Gastroesophageal sphincter (tissue), 4 donors: ENCODE measurements around the gene HNF4A. TPM values are rescaled to one million over a fixed set of nuclear protein-coding genes. Genes with fewer than 3 reads are reported as not detected.
"Not testable (repeated sequence)": the region's sequence is repeated elsewhere in the genome, so short reads cannot be mapped to it uniquely, and the experiment has no call there.

Experiments
- ATAC-seq: fragments of 150-250 bp; one replicate; pipeline ENCODE4 v1.9.1; 2016; ENCODE audit warnings: mild to moderate bottlenecking, moderate library complexity
- H3K27ac ChIP-seq, 4 donors: fragments of 200-600 bp; sonication (generic) in 3 of 4; 1 replicate in 3 of 4; 2 replicates in 1 of 4; pipeline ENCODE4 v1.5.1; 2016 to 2019
- H3K27me3 ChIP-seq: fragments of 200-600 bp; sonication (generic); one replicate; pipeline ENCODE4 v1.5.1; 2019
- H3K36me3 ChIP-seq, 2 donors: fragments of 200-600 bp; sonication (generic); one replicate each; pipeline ENCODE4 v1.5.1; 2019; ENCODE audit warnings: control low read depth in 1 of 2
- H3K4me1 ChIP-seq, 3 donors: fragments of 200-600 bp; sonication (generic); 1 replicate in 2 of 3; 2 replicates in 1 of 3; pipeline ENCODE4 v1.5.1; 2016 to 2019; ENCODE audit warnings: control low read depth in 2 of 3
- H3K4me3 ChIP-seq, 2 donors: fragments of 200-600 bp; sonication (generic); one replicate each; pipeline ENCODE4 v1.5.1; 2019; ENCODE audit warnings: mild to moderate bottlenecking in 1 of 2, moderate library complexity in 1 of 2
- H3K9me3 ChIP-seq, 3 donors: fragments of 200-600 bp; sonication (generic); one replicate each; pipeline ENCODE4 v1.5.1; 2017 to 2019; ENCODE audit warnings: control low read depth in 2 of 3
- CTCF ChIP-seq, 4 experiments: fragments of 200-600 bp in 2 of 4; fragments of 450-650 bp in 2 of 4; sonication (generic) in 1 of 4; IDR thresholded peaks; one replicate each; pipeline ENCODE4 v1.5.1; 2017 to 2019; ENCODE audit warnings: antibody characterized with exemption in 4 of 4, mild to moderate bottlenecking in 2 of 4, moderate library complexity in 2 of 4
- EP300 ChIP-seq: sonication (generic); formaldehyde crosslinking; IDR thresholded peaks from one replicate; pipeline ENCODE4 v1.6.1; 2017; ENCODE audit warnings: antibody characterized with exemption, mild to moderate bottlenecking
- POLR2A ChIP-seq, 2 donors: fragments of 450-650 bp; IDR thresholded peaks; one replicate each; pipeline ENCODE4 v1.6.1; 2017; ENCODE audit warnings: antibody characterized with exemption in 2 of 2, mild to moderate bottlenecking in 2 of 2, moderate library complexity in 1 of 2
- POLR2AphosphoS5 ChIP-seq: sonication (generic); formaldehyde crosslinking; IDR thresholded peaks from one replicate; pipeline ENCODE4 v1.6.1; 2017; ENCODE audit warnings: antibody characterized with exemption
- WGBS, 2 donors: methylation state at CpG; one replicate each; pipeline ENCODE4 v1.1.5; 2018; ENCODE audit warnings: low coverage in 1 of 2; 5-methylcytosine and 5-hydroxymethylcytosine counted together
- total RNA-seq, 4 donors: library from RNA; depleted of rRNA; stranded (reverse); fragments of >200 nt; gene quantifications; one replicate each; pipeline ENCODE4 v1.1.0, GENCODE V29; 2016

The HNF4A gene
- total RNA-seq, 4 donors from 2014 or later: not detected

DNA sequence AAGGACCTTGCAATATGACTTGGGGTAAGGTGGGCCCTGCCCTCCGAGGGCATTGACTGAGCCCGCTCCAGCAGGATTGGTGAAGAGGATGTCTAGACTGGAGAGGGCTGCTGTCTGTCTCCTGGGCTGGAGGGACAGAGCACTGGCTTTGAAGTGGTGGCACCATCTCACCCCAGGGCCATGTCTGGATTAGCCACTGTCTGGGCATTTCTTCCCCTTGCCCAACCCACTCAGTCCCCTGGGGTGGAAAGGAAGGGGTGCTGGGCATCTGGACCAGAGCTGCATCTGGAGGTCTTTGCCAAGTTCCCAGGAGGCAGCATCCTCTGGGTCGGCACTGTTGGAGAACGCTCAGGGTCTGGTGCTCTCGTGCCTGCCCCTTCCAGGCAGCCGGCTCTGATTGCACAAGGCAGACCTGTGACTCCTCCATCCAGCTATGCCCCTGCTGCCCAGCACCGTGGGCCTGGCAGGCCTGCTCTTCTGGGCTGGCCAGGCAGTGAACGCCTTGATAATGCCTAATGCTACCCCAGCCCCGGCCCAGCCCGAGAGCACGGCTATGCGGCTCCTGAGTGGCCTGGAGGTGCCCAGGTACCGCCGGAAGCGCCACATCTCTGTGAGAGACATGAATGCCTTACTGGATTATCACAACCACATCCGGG, 18.6 kb upstream of the HNF4A start, which contains the start of gene R3HDML:
Gene R3HDML, plus strand, starts transcription at position 319 of the 656 bp plus-strand sequence. Its CDS starts 115 bp downstream, at position 434.
- 100% methylated on average over 2 of the region's 16 CpGs; no CpG with 5 or more reads in 1 of the 2 donors for WGBS, 2 donors
- H3K27me3 ChIP-seq: peaks cover 46% of the 10 kb centered on the region
- no peak within 1 kb of the TSS for H3K4me3 ChIP-seq
- H3K9me3 ChIP-seq: no peaks in the 10 kb centered on the region
- no peak within 1 kb of the TSS for H3K27ac ChIP-seq
- no peak for ATAC-seq
- H3K36me3 ChIP-seq: no peaks in the 10 kb centered on the region
- H3K4me1 ChIP-seq: no peaks in the 10 kb centered on the region
- TF ChIP-seq EP300: no peak
- TF ChIP-seq CTCF (IDR thresholded peaks at IDR 0.05): no peak
- TF ChIP-seq POLR2AphosphoS5: no peak
- TF ChIP-seq POLR2A (IDR thresholded peaks at IDR 0.05): no peak

DNA sequence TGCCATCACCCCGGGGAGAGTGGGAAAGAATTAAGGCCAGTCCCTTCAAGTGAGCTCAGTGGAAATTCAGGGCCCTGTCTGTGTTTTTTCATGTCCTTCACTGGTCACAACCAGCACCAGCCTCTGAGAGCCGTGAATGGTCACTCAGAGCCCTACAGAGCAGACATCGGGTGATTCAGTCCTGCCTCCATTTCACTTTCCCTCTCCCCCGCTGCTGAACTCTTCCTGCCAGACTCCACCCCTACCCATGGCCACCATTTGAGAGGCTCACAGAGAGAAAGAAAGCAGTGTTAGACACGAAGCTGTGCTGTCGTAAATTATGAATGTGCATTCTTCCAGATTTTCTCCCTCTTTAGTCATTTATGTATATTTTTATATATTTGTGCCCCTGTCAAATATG, 13.3 kb upstream of the HNF4A start:
- WGBS, 2 donors: 40 to 41% methylated on average over 5 to 6 of the region's 6 CpGs
- H3K9me3 ChIP-seq: no peaks in the 10 kb centered on the region
- TF ChIP-seq EP300: no peak
- TF ChIP-seq CTCF (IDR thresholded peaks at IDR 0.05): no peak
- TF ChIP-seq POLR2AphosphoS5: no peak
- no peak for TF ChIP-seq POLR2A (IDR thresholded peaks at IDR 0.05)
- H3K4me3 ChIP-seq: no peak overlapping the region
- peaks cover 24% of the 10 kb centered on the region for H3K27me3 ChIP-seq
- no peaks in the 10 kb centered on the region for H3K4me1 ChIP-seq
- no peak overlapping the region for H3K27ac ChIP-seq
- no peak for ATAC-seq
- no peaks in the 10 kb centered on the region for H3K36me3 ChIP-seq

DNA sequence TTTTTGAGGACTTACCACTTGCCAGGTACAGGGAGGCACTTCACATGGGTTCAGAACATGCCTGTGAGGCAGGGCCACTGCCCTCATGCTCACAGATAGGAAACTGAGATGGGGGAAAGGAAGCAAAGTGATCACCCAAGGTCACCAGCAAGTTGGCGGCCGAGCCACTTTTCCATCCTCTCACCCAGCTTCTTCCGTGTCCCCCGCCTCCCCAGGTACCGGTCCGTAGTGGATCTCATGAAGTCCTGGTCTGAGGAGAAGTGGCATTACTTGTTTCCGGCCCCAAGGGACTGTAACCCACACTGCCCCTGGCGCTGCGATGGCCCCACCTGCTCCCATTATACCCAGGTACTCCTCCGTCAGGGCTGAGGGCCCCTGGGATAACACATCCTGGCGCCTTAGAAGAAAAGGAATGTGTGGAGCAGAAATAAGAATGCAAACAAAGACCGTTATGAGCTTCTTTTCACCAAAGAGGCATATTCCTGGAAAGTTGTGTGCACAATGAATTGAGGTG, 12.3 kb upstream of the HNF4A start:
- Histone ChIP-seq H3K36me3 (no peaks in the 10 kb centered on the region), H3K27me3 (peaks cover 16% of the 10 kb centered on the region), H3K4me3 (no peak overlapping the region), H3K27ac (no peak overlapping the region), H3K9me3 (no peaks in the 10 kb centered on the region), H3K4me1 (no peaks in the 10 kb centered on the region)
- ATAC-seq: no peak
- 89 to 100% methylated on average over 2 to 8 of the region's 12 CpGs for WGBS, 2 donors
- TF ChIP-seq POLR2AphosphoS5 (no peak), EP300 (no peak), POLR2A (IDR thresholded peaks at IDR 0.05) (no peak), CTCF (IDR thresholded peaks at IDR 0.05) (no peak)

DNA sequence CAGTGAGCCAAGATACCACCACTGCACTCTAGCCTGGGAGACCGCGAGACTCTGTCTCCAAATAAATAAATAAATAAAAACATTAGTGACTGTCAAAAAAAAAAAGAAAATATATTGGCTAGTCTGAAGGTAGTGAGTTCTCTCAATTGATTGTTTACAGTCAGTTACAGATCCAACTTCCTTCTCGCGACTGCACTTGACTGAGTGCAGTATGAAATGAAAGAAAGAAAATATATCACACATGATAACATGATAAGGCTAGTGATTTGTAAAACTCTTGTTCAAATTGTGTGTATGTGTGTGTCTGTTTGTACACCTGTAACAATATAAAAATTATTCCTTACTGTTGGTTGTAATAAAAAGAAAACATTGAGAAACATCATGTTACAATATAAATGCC, 10.8 kb upstream of the HNF4A start:
- WGBS, 2 donors: 69 to 71% methylated on average over 4 of the region's 4 CpGs
- no peak for ATAC-seq
- Histone ChIP-seq H3K4me1 (no peaks in the 10 kb centered on the region), H3K4me3 (no peak overlapping the region), H3K27me3 (peaks cover 21% of the 10 kb centered on the region), H3K9me3 (no peaks in the 10 kb centered on the region), H3K36me3 (no peaks in the 10 kb centered on the region), H3K27ac (no peak overlapping the region)
- TF ChIP-seq CTCF (IDR thresholded peaks at IDR 0.05) (no peak), POLR2A (IDR thresholded peaks at IDR 0.05) (no peak), POLR2AphosphoS5 (no peak), EP300 (no peak)

DNA sequence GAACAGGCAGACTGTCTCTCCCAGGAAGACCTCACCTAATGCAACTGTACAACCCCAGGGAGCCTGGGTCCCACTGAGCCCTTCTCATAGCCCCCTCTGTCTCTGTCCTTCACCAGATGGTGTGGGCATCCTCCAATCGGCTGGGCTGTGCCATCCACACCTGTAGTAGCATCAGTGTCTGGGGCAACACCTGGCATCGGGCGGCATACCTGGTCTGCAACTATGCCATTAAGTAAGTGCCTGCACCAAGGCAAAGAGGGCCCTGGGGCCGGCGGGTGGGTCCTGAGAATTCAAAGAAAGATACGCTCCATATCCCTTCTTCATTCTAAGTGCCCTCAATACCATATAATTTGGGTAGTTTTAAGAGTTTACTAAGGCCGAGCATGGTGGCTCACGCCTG, 10.4 kb upstream of the HNF4A start:
- Histone ChIP-seq H3K27ac (no peak overlapping the region), H3K27me3 (peaks cover 25% of the 10 kb centered on the region), H3K9me3 (no peaks in the 10 kb centered on the region), H3K4me1 (no peaks in the 10 kb centered on the region), H3K4me3 (no peak overlapping the region), H3K36me3 (no peaks in the 10 kb centered on the region)
- TF ChIP-seq EP300 (no peak), POLR2AphosphoS5 (no peak), POLR2A (IDR thresholded peaks at IDR 0.05) (no peak), CTCF (IDR thresholded peaks at IDR 0.05) (no peak)
- 85% methylated on average over 6 of the region's 8 CpGs; no CpG with 5 or more reads in 1 of the 2 donors for WGBS, 2 donors
- ATAC-seq: no peak

- peaks cover 33% of the 10 kb centered on the region for H3K27me3 ChIP-seq
- not testable (repeated sequence) for H3K36me3 ChIP-seq, H3K9me3 ChIP-seq, H3K4me3 ChIP-seq, ATAC-seq, H3K27ac ChIP-seq, H3K4me1 ChIP-seq
- 90 to 91% methylated on average over 7 to 10 of the region's 10 CpGs for WGBS, 2 donors
Measured at GRCh38 chr20:44345941-44346340, 9.6 kb upstream of the HNF4A start.
